Neural progenitor cell (in vitro differentiated cells): Measurements from ENCODE around the gene PEPD.

Experiments
- EZH2 ChIP-seq: fragments of 200-600 bp; sonication (generic); IDR thresholded peaks from 2 replicates; pipeline ENCODE4 v1.6.1; 2017; ENCODE audit warnings: antibody characterized with exemption, mild to moderate bottlenecking, moderate library complexity
- EZH2phosphoT487 ChIP-seq: fragments of 200-600 bp; sonication (generic); IDR thresholded peaks from 2 replicates; pipeline ENCODE4 v1.6.1; 2017; ENCODE audit warnings: antibody characterized with exemption
- TF ChIP-seq, protein P1 (sequence below): fragments of 200-600 bp; sonication (generic); IDR thresholded peaks from 2 replicates; pipeline ENCODE4 v1.5.1; 2017; ENCODE audit warnings: antibody characterized with exemption, mild to moderate bottlenecking

- TF ChIP-seq, protein P1, sequence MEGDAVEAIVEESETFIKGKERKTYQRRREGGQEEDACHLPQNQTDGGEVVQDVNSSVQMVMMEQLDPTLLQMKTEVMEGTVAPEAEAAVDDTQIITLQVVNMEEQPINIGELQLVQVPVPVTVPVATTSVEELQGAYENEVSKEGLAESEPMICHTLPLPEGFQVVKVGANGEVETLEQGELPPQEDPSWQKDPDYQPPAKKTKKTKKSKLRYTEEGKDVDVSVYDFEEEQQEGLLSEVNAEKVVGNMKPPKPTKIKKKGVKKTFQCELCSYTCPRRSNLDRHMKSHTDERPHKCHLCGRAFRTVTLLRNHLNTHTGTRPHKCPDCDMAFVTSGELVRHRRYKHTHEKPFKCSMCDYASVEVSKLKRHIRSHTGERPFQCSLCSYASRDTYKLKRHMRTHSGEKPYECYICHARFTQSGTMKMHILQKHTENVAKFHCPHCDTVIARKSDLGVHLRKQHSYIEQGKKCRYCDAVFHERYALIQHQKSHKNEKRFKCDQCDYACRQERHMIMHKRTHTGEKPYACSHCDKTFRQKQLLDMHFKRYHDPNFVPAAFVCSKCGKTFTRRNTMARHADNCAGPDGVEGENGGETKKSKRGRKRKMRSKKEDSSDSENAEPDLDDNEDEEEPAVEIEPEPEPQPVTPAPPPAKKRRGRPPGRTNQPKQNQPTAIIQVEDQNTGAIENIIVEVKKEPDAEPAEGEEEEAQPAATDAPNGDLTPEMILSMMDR = no peak
- TF ChIP-seq EZH2 (no peak), EZH2phosphoT487 (no peak)
Measured at GRCh38 chr19:33482476-33482875, 39.1 kb downstream of the PEPD start.
